Body of pancreas (tissue), 4 donors: ENCODE results near the gene RTN4RL2.

Experiments used
- POLR2A ChIP-seq, 3 donors: fragments of 450-650 bp; IDR thresholded peaks; one replicate each; pipeline ENCODE4 v1.6.1; 2016; ENCODE audit warnings: antibody characterized with exemption in 3 of 3, mild to moderate bottlenecking in 2 of 3
- TF ChIP-seq, protein P1 (sequence below), 7 experiments: fragments of 450-650 bp in 4 of 7; fragments of 200-600 bp in 3 of 7; sonication (generic) in 3 of 7; IDR thresholded peaks; one replicate each; pipeline ENCODE4 v1.5.1; 2016 to 2019; ENCODE audit warnings: antibody characterized with exemption in 7 of 7

GRCh38 chr11:57421066-57421465 is 39.3 kb upstream of the RTN4RL2 start:
- TF ChIP-seq, protein P1, sequence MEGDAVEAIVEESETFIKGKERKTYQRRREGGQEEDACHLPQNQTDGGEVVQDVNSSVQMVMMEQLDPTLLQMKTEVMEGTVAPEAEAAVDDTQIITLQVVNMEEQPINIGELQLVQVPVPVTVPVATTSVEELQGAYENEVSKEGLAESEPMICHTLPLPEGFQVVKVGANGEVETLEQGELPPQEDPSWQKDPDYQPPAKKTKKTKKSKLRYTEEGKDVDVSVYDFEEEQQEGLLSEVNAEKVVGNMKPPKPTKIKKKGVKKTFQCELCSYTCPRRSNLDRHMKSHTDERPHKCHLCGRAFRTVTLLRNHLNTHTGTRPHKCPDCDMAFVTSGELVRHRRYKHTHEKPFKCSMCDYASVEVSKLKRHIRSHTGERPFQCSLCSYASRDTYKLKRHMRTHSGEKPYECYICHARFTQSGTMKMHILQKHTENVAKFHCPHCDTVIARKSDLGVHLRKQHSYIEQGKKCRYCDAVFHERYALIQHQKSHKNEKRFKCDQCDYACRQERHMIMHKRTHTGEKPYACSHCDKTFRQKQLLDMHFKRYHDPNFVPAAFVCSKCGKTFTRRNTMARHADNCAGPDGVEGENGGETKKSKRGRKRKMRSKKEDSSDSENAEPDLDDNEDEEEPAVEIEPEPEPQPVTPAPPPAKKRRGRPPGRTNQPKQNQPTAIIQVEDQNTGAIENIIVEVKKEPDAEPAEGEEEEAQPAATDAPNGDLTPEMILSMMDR (IDR thresholded peaks at IDR 0.05) = no peak
- no peak for TF ChIP-seq POLR2A (IDR thresholded peaks at IDR 0.05)
